Thoracic aorta (tissue), 2 donors: ENCODE measurements around the gene MYO1E. TPM values are rescaled to one million over a fixed set of nuclear protein-coding genes. Genes with fewer than 3 reads are reported as not detected.
"Not testable (repeated sequence)": the region's sequence is repeated elsewhere in the genome, so short reads cannot be mapped to it uniquely, and the experiment has no call there.

Experiments
- ATAC-seq: fragments of 150-250 bp; one replicate; pipeline ENCODE4 v1.8.0; 2017; ENCODE audit warnings: low read depth; ENCODE audit not compliant: insufficient number of reproducible peaks, low FRiP score
- DNase-seq: peaks from one replicate; pipeline ENCODE4 v3.0.0-alpha.2; 2020; ENCODE audit warnings: low spot score
- H3K27ac ChIP-seq, 2 donors: fragments of 200-600 bp; sonication (generic); 1 replicate in 1 of 2; 2 replicates in 1 of 2; pipeline ENCODE4 v1.5.1; 2016; ENCODE audit warnings: mild to moderate bottlenecking in 2 of 2, moderate library complexity in 2 of 2
- H3K27me3 ChIP-seq: fragments of 200-600 bp; sonication (generic); replicated peaks from 2 replicates; pipeline ENCODE4 v1.6.0; 2016; ENCODE audit warnings: mild to moderate bottlenecking; ENCODE audit not compliant: insufficient read depth
- H3K36me3 ChIP-seq: fragments of 200-600 bp; sonication (generic); one replicate; pipeline ENCODE4 v1.5.1; 2016
- H3K4me1 ChIP-seq, 2 donors: fragments of 200-600 bp; sonication (generic); 1 replicate in 1 of 2; 2 replicates in 1 of 2; pipeline versions ENCODE4 v1.5.1 to v1.6.0; 2016; ENCODE audit warnings: low read depth in 2 of 2, mild to moderate bottlenecking in 1 of 2; ENCODE audit not compliant: control insufficient read depth in 1 of 2
- H3K4me3 ChIP-seq: fragments of 200-600 bp; sonication (generic); 2 replicates; pipeline ENCODE4 v1.5.1; 2016; ENCODE audit warnings: mild to moderate bottlenecking
- H3K9me3 ChIP-seq: fragments of 200-600 bp; sonication (generic); 2 replicates; pipeline ENCODE4 v1.5.1; 2016
- total RNA-seq, 2 donors: library from RNA; depleted of rRNA; stranded (reverse); fragments of >200 nt; gene quantifications; one replicate each; pipeline versions ENCODE4 v1.1.0 to v1.2.3, GENCODE V29; 2016
- TF ChIP-seq, protein P1 (sequence below): fragments of 200-600 bp; sonication (generic); IDR thresholded peaks from one replicate; pipeline ENCODE4 v1.5.1; 2019; ENCODE audit warnings: antibody characterized with exemption

MYO1E gene
- total RNA-seq, 2 donors from 2014 or later, result 56.2 to 121 TPM

DNA sequence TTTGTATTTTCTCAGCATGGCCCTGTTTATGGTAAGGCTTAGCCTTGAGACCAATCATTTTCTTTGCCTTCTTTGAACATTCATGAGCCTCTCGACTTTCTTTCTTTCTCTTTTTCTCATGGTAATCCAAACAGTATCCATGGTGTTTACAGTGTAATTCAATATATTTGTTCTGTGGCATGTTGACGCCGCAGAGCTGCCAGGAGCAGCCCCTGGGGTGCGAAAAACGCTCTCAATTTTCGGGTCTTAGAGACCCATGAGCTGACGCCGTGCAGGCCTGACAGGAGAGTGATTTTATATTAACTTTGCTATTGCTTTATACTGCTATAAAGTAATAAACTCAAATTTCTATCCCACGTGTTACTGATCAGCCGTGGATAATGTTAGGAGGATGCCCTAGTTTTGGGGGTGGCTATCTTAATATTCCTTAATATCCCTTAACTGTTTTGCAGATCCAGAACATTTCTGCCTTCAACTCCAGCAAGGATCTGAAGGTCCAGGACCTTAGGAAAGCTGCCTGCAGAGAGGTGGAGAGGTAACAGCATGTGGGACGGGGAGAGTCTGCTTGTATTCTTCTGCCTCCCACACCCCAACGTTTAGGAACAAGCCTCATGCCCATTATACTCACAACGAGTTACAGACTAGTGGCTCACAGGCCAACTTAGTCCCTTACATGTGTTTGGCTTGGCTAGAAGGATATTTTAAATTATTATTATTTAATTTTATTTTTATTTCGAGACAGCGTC lies 29.3 kb upstream of the MYO1E start:
- H3K9me3 ChIP-seq, result no peaks in the 10 kb centered on the region
- no peaks in the 10 kb centered on the region for H3K36me3 ChIP-seq
- no peak overlapping the region for H3K27ac ChIP-seq
- TF ChIP-seq, protein P1, sequence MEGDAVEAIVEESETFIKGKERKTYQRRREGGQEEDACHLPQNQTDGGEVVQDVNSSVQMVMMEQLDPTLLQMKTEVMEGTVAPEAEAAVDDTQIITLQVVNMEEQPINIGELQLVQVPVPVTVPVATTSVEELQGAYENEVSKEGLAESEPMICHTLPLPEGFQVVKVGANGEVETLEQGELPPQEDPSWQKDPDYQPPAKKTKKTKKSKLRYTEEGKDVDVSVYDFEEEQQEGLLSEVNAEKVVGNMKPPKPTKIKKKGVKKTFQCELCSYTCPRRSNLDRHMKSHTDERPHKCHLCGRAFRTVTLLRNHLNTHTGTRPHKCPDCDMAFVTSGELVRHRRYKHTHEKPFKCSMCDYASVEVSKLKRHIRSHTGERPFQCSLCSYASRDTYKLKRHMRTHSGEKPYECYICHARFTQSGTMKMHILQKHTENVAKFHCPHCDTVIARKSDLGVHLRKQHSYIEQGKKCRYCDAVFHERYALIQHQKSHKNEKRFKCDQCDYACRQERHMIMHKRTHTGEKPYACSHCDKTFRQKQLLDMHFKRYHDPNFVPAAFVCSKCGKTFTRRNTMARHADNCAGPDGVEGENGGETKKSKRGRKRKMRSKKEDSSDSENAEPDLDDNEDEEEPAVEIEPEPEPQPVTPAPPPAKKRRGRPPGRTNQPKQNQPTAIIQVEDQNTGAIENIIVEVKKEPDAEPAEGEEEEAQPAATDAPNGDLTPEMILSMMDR, result no peak
- H3K4me3 ChIP-seq, result no peak overlapping the region
- DNase-seq (no peak), ATAC-seq (no peak)
- H3K4me1 ChIP-seq, result no peaks in the 10 kb centered on the region
- H3K27me3 ChIP-seq, result no peaks in the 10 kb centered on the region

DNA sequence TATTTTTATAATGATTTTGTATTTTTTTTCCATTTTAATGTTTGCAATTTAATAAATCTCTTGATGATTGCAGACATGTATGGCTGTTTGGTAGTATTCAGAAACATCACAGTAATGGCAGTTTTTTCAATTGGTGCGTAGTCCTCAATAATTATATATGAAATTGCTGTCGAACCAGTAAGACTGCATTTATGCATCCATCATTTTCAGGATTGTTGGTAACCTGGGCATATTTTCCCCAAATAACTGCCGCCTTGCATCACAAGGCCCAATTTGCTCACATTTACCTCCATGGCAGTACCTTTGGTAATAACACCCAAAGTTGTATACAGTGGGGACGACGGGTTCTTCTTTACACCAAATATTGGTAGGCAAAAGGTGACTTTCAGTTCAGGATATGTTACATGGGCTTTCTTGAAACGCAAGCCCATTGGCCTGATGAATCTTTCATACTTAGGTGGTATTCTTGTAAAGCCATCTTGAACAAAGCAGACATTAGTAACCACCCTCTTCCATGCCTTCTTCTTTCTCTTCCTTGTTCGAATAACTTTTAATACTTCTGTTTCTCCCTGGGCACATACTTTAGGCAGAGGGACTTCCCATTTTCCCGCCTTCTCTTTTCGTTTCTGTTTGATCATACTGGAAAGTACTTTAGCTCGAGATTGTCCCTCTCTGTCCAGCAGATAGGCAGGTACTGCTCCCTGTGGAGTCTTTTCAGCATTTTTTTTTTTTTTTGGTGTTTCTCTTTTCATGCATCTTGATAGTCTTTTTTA lies 28.6 kb upstream of the MYO1E start:
- not testable (repeated sequence) for H3K27me3 ChIP-seq, DNase-seq, ATAC-seq, H3K9me3 ChIP-seq, H3K36me3 ChIP-seq, H3K4me3 ChIP-seq, H3K27ac ChIP-seq, H3K4me1 ChIP-seq

DNA sequence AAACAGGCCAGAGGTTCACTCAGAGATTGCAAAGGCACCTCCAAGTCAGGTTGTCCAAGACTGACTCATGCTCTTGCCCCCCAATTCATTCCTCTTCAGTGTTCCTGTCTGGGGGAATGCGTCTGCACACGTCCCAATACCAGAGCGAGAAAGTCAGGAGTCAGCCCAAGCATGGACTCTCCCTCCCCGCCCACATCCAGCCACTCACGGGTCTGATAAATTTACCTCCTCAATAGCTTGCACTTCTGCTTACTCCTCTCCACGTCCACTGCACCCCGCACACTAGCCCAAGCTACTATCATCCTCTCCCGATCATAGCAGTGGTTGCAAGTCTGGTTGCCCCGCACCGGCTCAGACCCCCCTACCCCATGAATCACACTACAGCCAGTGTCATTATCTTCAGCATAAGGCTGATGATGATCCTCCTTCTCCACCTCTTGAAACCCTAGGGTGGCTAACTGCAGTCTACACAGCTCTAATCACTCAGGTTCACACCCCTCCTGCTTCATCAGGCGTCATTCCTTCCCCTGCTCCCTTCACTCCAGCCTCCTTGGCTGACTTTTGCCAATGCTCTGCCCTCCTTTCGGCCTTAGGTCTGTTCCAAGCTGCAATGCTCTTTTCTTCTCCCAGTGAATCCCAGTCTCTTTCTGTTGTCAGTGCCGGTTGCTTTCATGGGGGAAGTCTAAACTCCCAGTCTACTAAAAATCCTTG lies 27.6 kb upstream of the MYO1E start:
- H3K9me3 ChIP-seq, result no peaks in the 10 kb centered on the region
- H3K4me1 ChIP-seq, result no peaks in the 10 kb centered on the region
- TF ChIP-seq, protein P1, result no peak
- H3K27me3 ChIP-seq, result no peaks in the 10 kb centered on the region
- no peaks in the 10 kb centered on the region for H3K36me3 ChIP-seq
- DNase-seq (no peak), ATAC-seq (no peak)
- H3K4me3 ChIP-seq, result no peak overlapping the region
- no peak overlapping the region for H3K27ac ChIP-seq

DNA sequence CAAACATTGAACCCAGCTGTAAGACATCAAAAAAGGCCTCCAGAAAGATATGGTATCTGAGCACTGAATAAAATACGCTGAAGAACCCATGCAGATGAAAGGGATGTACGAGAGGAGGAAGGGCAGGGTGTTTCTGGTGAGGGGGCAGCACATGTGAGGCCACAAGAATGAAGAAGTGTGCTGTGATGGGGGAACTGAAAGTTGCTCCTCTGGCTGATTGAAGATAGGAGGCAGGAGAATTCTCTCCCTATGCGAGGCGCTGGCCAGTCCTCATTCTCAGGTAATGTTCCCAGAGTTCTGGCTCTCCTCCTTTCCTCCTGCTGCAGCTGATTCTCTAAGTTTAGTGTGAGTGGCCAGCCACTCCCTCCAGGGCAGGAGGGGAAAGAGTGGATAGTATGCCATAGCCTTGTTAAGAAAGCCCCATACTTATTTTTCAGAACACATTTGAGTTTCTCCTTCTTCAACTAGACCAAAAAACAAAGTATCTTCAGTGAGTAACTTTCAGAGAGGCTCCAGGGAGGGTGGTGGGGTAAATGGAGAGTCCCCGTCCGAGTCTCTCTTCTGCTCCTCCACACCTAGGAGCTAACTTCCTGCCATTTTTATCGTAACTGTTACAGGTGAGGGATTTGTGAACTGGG lies 26.9 kb upstream of the MYO1E start:
- H3K27me3 ChIP-seq, result no peaks in the 10 kb centered on the region
- H3K4me1 ChIP-seq, result no peaks in the 10 kb centered on the region
- TF ChIP-seq, protein P1, result no peak
- no peak overlapping the region for H3K4me3 ChIP-seq
- no peak for DNase-seq
- ATAC-seq, result no peak
- H3K36me3 ChIP-seq, result no peaks in the 10 kb centered on the region
- no peaks in the 10 kb centered on the region for H3K9me3 ChIP-seq
- no peak overlapping the region for H3K27ac ChIP-seq

DNA sequence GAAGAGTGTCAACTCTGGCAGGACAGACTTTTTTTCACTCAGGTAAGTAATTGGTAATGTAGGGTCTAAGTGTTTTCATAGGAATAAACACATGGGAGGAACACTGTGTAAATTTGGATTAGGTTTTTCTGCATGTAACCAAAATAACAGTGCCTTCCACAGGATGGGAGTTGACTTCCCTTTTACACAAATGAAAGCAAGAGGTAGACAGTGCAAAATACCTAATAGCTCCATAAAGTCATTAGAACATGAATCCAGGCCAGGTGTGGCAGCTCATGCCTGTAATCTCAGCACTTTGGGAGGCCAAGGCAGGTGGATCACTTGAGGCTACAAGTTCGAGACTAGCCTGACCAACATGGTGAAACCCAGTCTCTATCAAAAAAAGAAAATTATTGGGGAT lies 25.5 kb upstream of the MYO1E start:
- no peak for DNase-seq
- no peaks in the 10 kb centered on the region for H3K27me3 ChIP-seq
- TF ChIP-seq, protein P1, result no peak
- no peaks in the 10 kb centered on the region for H3K36me3 ChIP-seq
- no peak overlapping the region for H3K27ac ChIP-seq
- ATAC-seq, result no peak
- H3K9me3 ChIP-seq, result no peaks in the 10 kb centered on the region
- H3K4me1 ChIP-seq, result no peaks in the 10 kb centered on the region
- H3K4me3 ChIP-seq, result no peak overlapping the region
